GM23248 (cell line): ENCODE results near the gene EMD. TPM values are rescaled to one million over a fixed set of nuclear protein-coding genes. Genes with fewer than 3 reads are reported as not detected.

Experiments used
- DNase-seq: peaks from one replicate; pipeline ENCODE4 v3.0.0-alpha.2; 2015
- H2AFZ ChIP-seq: fragments of 200-600 bp; sonication (generic); 2 replicates; pipeline ENCODE4 v1.6.1; 2016; ENCODE audit warnings: antibody characterized with exemption
- H3F3A ChIP-seq: fragments of 200-600 bp; sonication (generic); 2 replicates; pipeline ENCODE4 v1.6.1; 2016; ENCODE audit warnings: mild to moderate bottlenecking, antibody characterized with exemption, mixed run types; ENCODE audit not compliant: insufficient read depth
- H3K27ac ChIP-seq: fragments of 200-600 bp; sonication (generic); 2 replicates; pipeline ENCODE4 v1.5.1; 2016; ENCODE audit warnings: mild to moderate bottlenecking
- H3K27me3 ChIP-seq: fragments of 200-600 bp; sonication (generic); replicated peaks from 2 replicates; pipeline ENCODE4 v1.6.1; 2016; ENCODE audit warnings: mild to moderate bottlenecking; ENCODE audit not compliant: insufficient read depth
- H3K36me3 ChIP-seq: fragments of 200-600 bp; sonication (generic); 2 replicates; pipeline ENCODE4 v1.6.1; 2016; ENCODE audit warnings: low read depth, mild to moderate bottlenecking
- H3K4me1 ChIP-seq: fragments of 200-600 bp; sonication (generic); 2 replicates; pipeline ENCODE4 v1.6.1; 2016; ENCODE audit warnings: mild to moderate bottlenecking; ENCODE audit not compliant: insufficient read depth
- H3K4me2 ChIP-seq: fragments of 200-600 bp; sonication (generic); one replicate; pipeline ENCODE4 v1.6.1; 2016; ENCODE audit warnings: mild to moderate bottlenecking; ENCODE audit not compliant: unreplicated experiment
- H3K4me3 ChIP-seq: fragments of 200-600 bp; sonication (generic); 2 replicates; pipeline ENCODE4 v1.5.1; 2016; ENCODE audit warnings: mild to moderate bottlenecking
- H3K79me2 ChIP-seq: fragments of 200-600 bp; sonication (generic); 2 replicates; pipeline ENCODE4 v1.6.1; 2016; ENCODE audit warnings: mild to moderate bottlenecking; ENCODE audit not compliant: insufficient read depth
- H3K9ac ChIP-seq: fragments of 200-600 bp; sonication (generic); 2 replicates; pipeline ENCODE4 v1.6.1; 2016; ENCODE audit warnings: mild to moderate bottlenecking
- H3K9me2 ChIP-seq: fragments of 200-600 bp; sonication (generic); 2 replicates; pipeline ENCODE4 v1.6.1; 2016; ENCODE audit warnings: mixed run types, mild to moderate bottlenecking, moderate library complexity; ENCODE audit not compliant: insufficient read depth
- H3K9me3 ChIP-seq: fragments of 200-600 bp; sonication (generic); one replicate; pipeline ENCODE4 v1.6.1; 2017; ENCODE audit warnings: low read depth
- H4K20me1 ChIP-seq: fragments of 200-600 bp; sonication (generic); 2 replicates; pipeline ENCODE4 v1.6.0; 2016; ENCODE audit not compliant: insufficient read depth
- EZH2 ChIP-seq: fragments of 200-600 bp; sonication (generic); IDR thresholded peaks from 2 replicates; pipeline ENCODE4 v1.6.1; 2018; ENCODE audit warnings: antibody characterized with exemption, mild to moderate bottlenecking; ENCODE audit not compliant: insufficient read depth, poor library complexity, severe bottlenecking
- EZH2phosphoT487 ChIP-seq: fragments of 200-600 bp; sonication (generic); IDR thresholded peaks from 2 replicates; pipeline ENCODE4 v1.6.1; 2018; ENCODE audit warnings: antibody characterized with exemption, moderate library complexity, mild to moderate bottlenecking, low read depth; ENCODE audit not compliant: insufficient read depth
- WGBS, 2 experiments: methylation state at CpG; one replicate each; pipeline ENCODE4 v1.1.6; 2015 to 2017; ENCODE audit warnings: low lambda C conversion rate in 2 of 2, low coverage in 1 of 2; ENCODE audit errors: missing lambda C conversion rate in 2 of 2; 5-methylcytosine and 5-hydroxymethylcytosine counted together
- in situ Hi-C: fragments of 300-500 bp; cut with MboI; formaldehyde crosslinking; loops from 2 replicates; pipeline ENCODE4 v1.15.0; 2020
- polyA plus RNA-seq: library from polyadenylated mRNA; unstranded; fragments of >200 nt; fragmentation: Nextera tagmentation; extraction: Ambion mirVana; gene quantifications from 2 replicates; pipeline ENCODE4 v1.2.1, GENCODE V29; 2016
- total RNA-seq: library from RNA; depleted of rRNA; stranded (reverse); fragments of >200 nt; shearing (Covaris generic); gene quantifications from 2 replicates; pipeline ENCODE4 v1.2.3, GENCODE V29; 2014

Gene EMD
- total and polyA plus RNA-seq, 2 experiments from 2014 or later = 39.7 to 96.0 TPM

DNA sequence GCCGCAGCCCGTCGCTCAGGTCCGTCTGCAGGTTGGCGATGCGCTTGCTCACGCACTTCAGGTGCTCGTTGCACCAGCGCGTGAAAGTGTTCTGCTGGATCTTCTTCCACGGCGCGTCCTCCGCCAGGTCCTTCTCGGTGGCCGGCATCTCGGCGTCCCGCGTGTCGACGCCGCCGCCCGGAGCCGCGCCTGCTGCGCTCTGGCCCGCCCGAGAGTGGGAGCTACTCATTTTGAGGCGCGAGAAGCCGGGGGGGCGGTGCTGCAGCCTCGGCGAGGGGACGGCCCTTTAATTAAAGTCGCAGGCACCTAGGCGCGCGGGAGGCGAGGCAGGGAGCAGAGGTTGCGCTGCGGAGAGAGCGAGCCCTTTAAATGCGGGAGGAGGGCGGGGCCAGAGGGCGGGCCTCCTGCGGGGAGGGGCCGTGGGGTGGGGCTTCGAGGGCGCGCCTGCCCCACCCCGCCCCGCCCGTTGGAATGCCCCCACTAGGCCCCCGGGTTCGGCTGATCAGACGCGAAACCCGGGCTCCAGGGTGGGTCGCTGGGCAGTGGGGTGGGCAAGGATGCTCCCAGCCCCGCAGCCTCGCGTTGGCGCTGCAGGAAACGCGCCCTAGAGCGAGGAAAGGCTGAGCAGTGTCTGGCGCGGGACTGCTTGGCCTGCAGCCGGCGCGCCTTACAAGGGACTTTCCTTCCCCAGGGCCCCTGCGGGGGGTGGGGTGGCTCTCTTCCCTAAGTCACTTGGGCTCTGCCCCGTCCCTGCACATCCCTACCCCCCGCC is 7.9 kb upstream of the EMD start:
- TF ChIP-seq EZH2phosphoT487 (no peak), EZH2 (no peak)
- in situ Hi-C loops = no loop called here
- 0 out of 2 replicates have a peak, but pooled peaks cover 9% of the 10 kb centered on the region for H3K4me1 ChIP-seq
- H3K4me2 ChIP-seq = peak overlapping the region; percentile 70
- no peaks in the 10 kb centered on the region for H3K27me3 ChIP-seq
- H3K27ac ChIP-seq = peak overlapping the region; percentile 98
- DNase-seq = peak; percentile 96
- peak overlapping the region; percentile 92 for H3K4me3 ChIP-seq
- peaks cover 13% of the 10 kb centered on the region for H3F3A ChIP-seq
- H2AFZ ChIP-seq = no peak overlapping the region
- 0% methylated on average over 2 to 9 of the region's 77 CpGs for WGBS, 2 experiments
- no peaks in the 10 kb centered on the region for H3K9me3 ChIP-seq
- H3K36me3 ChIP-seq = peaks cover 4% of the 10 kb centered on the region; the same call in 1 of the 2 replicates
- no peaks in the 10 kb centered on the region for H4K20me1 ChIP-seq
- H3K79me2 ChIP-seq = peaks cover 49% of the 10 kb centered on the region
- no peaks in the 10 kb centered on the region for H3K9me2 ChIP-seq
- H3K9ac ChIP-seq = peak overlapping the region; percentile 97

DNA sequence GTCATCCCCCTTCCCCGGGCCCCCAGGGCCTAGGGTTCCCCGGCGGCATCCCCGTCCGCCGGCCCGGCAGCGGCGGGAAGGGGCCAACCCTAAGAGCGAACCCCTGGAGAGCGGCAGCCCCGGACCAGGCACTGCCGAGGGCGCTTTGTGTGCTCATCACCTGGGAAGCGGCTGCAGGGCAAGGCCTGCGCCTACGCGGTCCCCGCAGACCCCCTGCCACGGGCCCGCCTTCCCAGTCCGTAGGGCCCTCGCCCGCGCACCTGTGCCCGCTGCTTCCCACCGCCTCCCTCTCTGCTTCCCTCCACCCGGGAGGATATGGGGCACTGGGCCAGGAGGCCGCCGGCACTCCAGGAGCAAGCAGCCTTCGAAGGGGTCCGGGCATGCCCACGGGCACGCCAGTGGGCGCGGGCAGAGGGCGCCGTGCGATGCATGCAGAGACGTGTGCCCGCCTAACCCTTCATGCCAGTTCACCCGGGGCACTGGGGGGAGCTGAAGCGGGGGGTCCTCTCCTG is 7.2 kb upstream of the EMD start:
- Histone ChIP-seq H3K36me3 (peaks cover 4% of the 10 kb centered on the region; the same call in 1 of the 2 replicates), H3K9me2 (no peaks in the 10 kb centered on the region), H3K9me3 (no peaks in the 10 kb centered on the region), H3K27ac (peak overlapping the region; percentile 37; the same call in 1 of the 2 replicates), H3K4me1 (0 out of 2 replicates have a peak, but pooled peaks cover 8% of the 10 kb centered on the region), H2AFZ (no peak overlapping the region), H3K79me2 (peaks cover 43% of the 10 kb centered on the region), H3F3A (peaks cover 10% of the 10 kb centered on the region), H3K4me3 (peak overlapping the region; percentile 73), H3K4me2 (peak overlapping the region; percentile 52), H4K20me1 (no peaks in the 10 kb centered on the region), H3K9ac (peak overlapping the region; percentile 65), H3K27me3 (no peaks in the 10 kb centered on the region)
- WGBS, 2 experiments = 3 to 12% methylated on average over 5 to 13 of the region's 43 CpGs
- TF ChIP-seq EZH2 (no peak), EZH2phosphoT487 (no peak)
- in situ Hi-C loops = no loop called here
- no peak for DNase-seq

- H3K9me2 ChIP-seq = no peaks in the 10 kb centered on the region
- H3K79me2 ChIP-seq = peaks cover 35% of the 10 kb centered on the region
- peak overlapping the region; percentile 73 for H3K4me3 ChIP-seq
- in situ Hi-C loops = no loop called here
- peak overlapping the region; percentile 40 for H3K27ac ChIP-seq
- WGBS, 2 experiments = 25 to 30% methylated on average over 5 of the region's 5 CpGs
- 0 out of 2 replicates have a peak, but pooled peaks cover 6% of the 10 kb centered on the region for H3K4me1 ChIP-seq
- no peaks in the 10 kb centered on the region for H3K9me3 ChIP-seq
- H3K36me3 ChIP-seq = peaks cover 4% of the 10 kb centered on the region; the same call in 1 of the 2 replicates
- TF ChIP-seq EZH2phosphoT487 (no peak), EZH2 (no peak)
- H4K20me1 ChIP-seq = no peaks in the 10 kb centered on the region
- no peak overlapping the region for H3K4me2 ChIP-seq
- H3K9ac ChIP-seq = peak overlapping the region; percentile 72
- H3K27me3 ChIP-seq = no peaks in the 10 kb centered on the region
- H2AFZ ChIP-seq = no peak overlapping the region
- peaks cover 6% of the 10 kb centered on the region; the same call in 1 of the 2 replicates for H3F3A ChIP-seq
- DNase-seq = peak; percentile 68
Observed at GRCh38 chrX:154372612-154373022, 6.5 kb upstream of the EMD start.

DNA sequence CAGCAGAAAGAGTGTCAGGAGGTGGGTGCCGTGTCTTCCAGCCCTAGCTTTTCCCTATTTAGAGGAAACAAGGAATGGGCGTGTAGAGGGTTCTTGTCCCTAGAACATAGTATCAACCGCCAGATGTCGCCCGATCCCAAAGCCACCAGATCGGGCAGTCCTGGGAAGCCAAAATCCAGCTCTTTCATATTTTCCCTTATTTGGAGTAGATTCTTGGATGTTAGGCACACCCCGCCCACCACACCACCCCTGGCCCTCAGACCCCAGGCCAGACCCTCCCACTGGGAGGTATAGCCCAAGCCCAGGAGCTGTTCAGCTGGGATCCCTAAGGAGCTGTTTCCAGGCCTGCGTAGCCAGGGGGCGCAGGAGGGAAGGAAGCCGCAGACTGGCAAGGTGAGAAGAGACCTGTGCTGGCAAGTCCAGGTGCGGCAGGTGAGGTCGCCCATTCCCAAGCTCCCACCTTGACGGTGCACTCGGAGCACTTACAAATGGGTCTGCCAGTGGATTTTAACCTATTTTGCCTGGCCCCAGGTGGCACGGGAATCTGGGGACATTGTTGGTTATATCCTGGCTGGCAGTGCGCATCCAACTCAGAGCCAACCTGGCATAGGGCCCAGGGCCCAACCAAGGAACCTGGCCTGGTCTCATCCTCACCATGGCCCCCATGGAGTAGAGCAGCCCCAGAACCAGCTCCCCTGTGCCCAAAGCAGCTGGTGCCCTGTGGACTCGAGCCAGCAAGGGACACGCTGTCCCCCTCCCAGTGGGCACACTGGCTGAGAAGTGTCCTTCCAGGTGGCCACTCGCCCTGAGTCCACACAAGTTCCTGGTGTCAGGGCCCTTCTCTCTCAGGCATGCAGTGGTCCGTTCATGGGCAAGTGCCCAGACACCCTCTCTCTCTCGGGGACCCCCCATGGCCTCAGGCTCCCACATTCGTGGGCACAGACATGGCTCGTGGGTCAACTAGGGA is 5.5 kb upstream of the EMD start:
- H3K27ac ChIP-seq = peak overlapping the region; percentile 40
- H3K9me3 ChIP-seq = no peaks in the 10 kb centered on the region
- peak overlapping the region; percentile 73 for H3K4me3 ChIP-seq
- H3K79me2 ChIP-seq = peaks cover 25% of the 10 kb centered on the region
- H3K4me1 ChIP-seq = 0 out of 2 replicates have a peak, but pooled peaks cover 7% of the 10 kb centered on the region
- peak overlapping the region; percentile 72 for H3K9ac ChIP-seq
- H3K4me2 ChIP-seq = peak overlapping the region; percentile 92
- no peaks in the 10 kb centered on the region for H3K9me2 ChIP-seq
- peaks cover 6% of the 10 kb centered on the region; the same call in 1 of the 2 replicates for H3F3A ChIP-seq
- H3K27me3 ChIP-seq = no peaks in the 10 kb centered on the region
- in situ Hi-C loops = no loop called here
- H3K36me3 ChIP-seq = peaks cover 4% of the 10 kb centered on the region; the same call in 1 of the 2 replicates
- 1 to 2% methylated on average over 8 to 15 of the region's 23 CpGs for WGBS, 2 experiments
- 0 out of 2 replicates have a peak overlapping the region, but pooled peaks have one; percentile 38 for H2AFZ ChIP-seq
- TF ChIP-seq EZH2phosphoT487 = no peak
- no peak for TF ChIP-seq EZH2
- peak; percentile 76 for DNase-seq
- H4K20me1 ChIP-seq = no peaks in the 10 kb centered on the region
